GM12891 (cell line): Measurements from ENCODE around the gene SIRT2.
A peak's percentile ranks its signal among the peaks of the same experiment; 100 is the strongest.
"Not testable (repeated sequence)": the region's sequence is repeated elsewhere in the genome, so short reads cannot be mapped to it uniquely, and the experiment has no call there.

Experiments
- DNase-seq: peaks from one replicate; pipeline ENCODE4 v3.0.0; 2011; ENCODE audit warnings: low spot score; ENCODE audit not compliant: insufficient read length
- FAIRE-seq: peaks from 2 replicates; lab custom pipeline; 2011; peaks lifted over from hg19 to GRCh38; lab: Jason Lieb, UNC
- PAX5 ChIP-seq: IDR thresholded peaks from 2 replicates; pipeline ENCODE4 v1.6.1; 2011; ENCODE audit warnings: low read length, moderate library complexity, mild to moderate bottlenecking; ENCODE audit not compliant: insufficient read depth, severe bottlenecking
- POLR2A ChIP-seq: IDR thresholded peaks from 2 replicates; pipeline ENCODE4 v1.6.1; 2011; ENCODE audit warnings: low read depth, low read length, control low read depth
- POLR2AphosphoS5 ChIP-seq: IDR thresholded peaks from 2 replicates; pipeline ENCODE4 v1.6.1; 2011; ENCODE audit warnings: low read depth, low read length, control low read depth
- POU2F2 ChIP-seq: IDR thresholded peaks from 2 replicates; pipeline ENCODE4 v1.6.1; 2011; ENCODE audit warnings: low read depth, mild to moderate bottlenecking, control low read depth, low read length, moderate library complexity
- SPI1 ChIP-seq: IDR thresholded peaks from 2 replicates; pipeline ENCODE4 v1.6.1; 2011; ENCODE audit warnings: low read depth, low read length, control low read depth
- TAF1 ChIP-seq: IDR thresholded peaks from 2 replicates; pipeline ENCODE4 v1.6.1; 2011; ENCODE audit warnings: low read depth, low read length, control low read depth

Gene SIRT2

GRCh38 chr19:38836983-38837626 is 62.3 kb downstream of the SIRT2 start:
- no peak for FAIRE-seq
- no peak for DNase-seq
- TF ChIP-seq TAF1: no peak
- peak; percentile 79; the same call in 1 of the 2 replicates for TF ChIP-seq POLR2A
- TF ChIP-seq POLR2AphosphoS5: no peak; the same call in 1 of the 2 replicates

- DNase-seq (no peak), FAIRE-seq (no peak)
- TF ChIP-seq POLR2A: no peak; the same call in 1 of the 2 replicates
- no peak for TF ChIP-seq POLR2AphosphoS5
Measured at GRCh38 chr19:38836159-38836982, 63.0 kb downstream of the SIRT2 start.

- FAIRE-seq: no peak
- TF ChIP-seq POLR2A: no peak; the same call in 1 of the 2 replicates
- no peak for TF ChIP-seq POU2F2
- no peak for TF ChIP-seq POLR2AphosphoS5
- no peak for DNase-seq
Measured at GRCh38 chr19:38834590-38834989, 64.8 kb downstream of the SIRT2 start.

GRCh38 chr19:38834104-38834490 is 65.3 kb downstream of the SIRT2 start:
- FAIRE-seq: no peak
- TF ChIP-seq TAF1 (no peak), SPI1 (no peak), POU2F2 (no peak), POLR2A (no peak), POLR2AphosphoS5 (no peak), PAX5 (no peak)
- no peak for DNase-seq

GRCh38 chr19:38833092-38833425 is 66.4 kb downstream of the SIRT2 start:
- no peak for FAIRE-seq
- TF ChIP-seq SPI1 (no peak), POU2F2 (no peak), PAX5 (no peak), POLR2A (no peak), TAF1 (no peak), POLR2AphosphoS5 (no peak)
- DNase-seq: no peak

- FAIRE-seq (no peak), DNase-seq (no peak)
- TF ChIP-seq PAX5: no peak
- TF ChIP-seq POU2F2: no peak
- no peak for TF ChIP-seq POLR2A
- no peak for TF ChIP-seq TAF1
- TF ChIP-seq SPI1: no peak
- no peak for TF ChIP-seq POLR2AphosphoS5
Measured at GRCh38 chr19:38831142-38831605, 68.2 kb downstream of the SIRT2 start.

- no peak for FAIRE-seq
- no peak for DNase-seq
- TF ChIP-seq POLR2AphosphoS5 (no peak), PAX5 (no peak), POLR2A (no peak), TAF1 (no peak), SPI1 (no peak), POU2F2 (no peak)
Measured at GRCh38 chr19:38830039-38830733, 69.2 kb downstream of the SIRT2 start.

GRCh38 chr19:38829203-38829602 is 70.2 kb downstream of the SIRT2 start:
- not testable (repeated sequence) for DNase-seq, FAIRE-seq
